GM19193 (cell line): ENCODE data around the gene ULK1.

Experiments used
- POLR2A ChIP-seq: IDR thresholded peaks from 4 replicates; pipeline ENCODE4 v1.6.1; 2011; ENCODE audit not compliant: insufficient read depth, insufficient read length; ENCODE audit errors: extremely low read depth

ULK1 gene

GRCh38 chr12:131929581-131930456 lies 35.4 kb downstream of the ULK1 start:
- TF ChIP-seq POLR2A, result no peak

- no peak for TF ChIP-seq POLR2A
Observed at GRCh38 chr12:131930510-131930909, 36.1 kb downstream of the ULK1 start.

GRCh38 chr12:131933387-131933786 lies 39.0 kb downstream of the ULK1 start:
- TF ChIP-seq POLR2A, result no peak

- TF ChIP-seq POLR2A, result no peak
Observed at GRCh38 chr12:131934535-131934934, 40.1 kb downstream of the ULK1 start.

- TF ChIP-seq POLR2A, result no peak
Observed at GRCh38 chr12:131938082-131938481, 43.7 kb downstream of the ULK1 start.

GRCh38 chr12:131939007-131939406 lies 44.6 kb downstream of the ULK1 start:
- TF ChIP-seq POLR2A, result no peak

- no peak for TF ChIP-seq POLR2A
Observed at GRCh38 chr12:131940141-131940547, 45.7 kb downstream of the ULK1 start.

- TF ChIP-seq POLR2A, result no peak
Observed at GRCh38 chr12:131941116-131941986, 46.9 kb downstream of the ULK1 start.

GRCh38 chr12:131941987-131942341 lies 47.5 kb downstream of the ULK1 start:
- TF ChIP-seq POLR2A, result no peak

GRCh38 chr12:131942671-131943070 lies 48.2 kb downstream of the ULK1 start:
- no peak for TF ChIP-seq POLR2A

- no peak for TF ChIP-seq POLR2A
Observed at GRCh38 chr12:131943389-131943788, 49.0 kb downstream of the ULK1 start.

GRCh38 chr12:131943876-131944275 lies 49.5 kb downstream of the ULK1 start:
- no peak for TF ChIP-seq POLR2A

- TF ChIP-seq POLR2A, result no peak
Observed at GRCh38 chr12:131944601-131945251, 50.3 kb downstream of the ULK1 start.

GRCh38 chr12:131946757-131947156 lies 52.3 kb downstream of the ULK1 start:
- TF ChIP-seq POLR2A, result no peak

GRCh38 chr12:131947482-131948027 lies 53.1 kb downstream of the ULK1 start:
- no peak for TF ChIP-seq POLR2A
